Activated naive CD4-positive, alpha-beta T cell treated with anti-CD3 and anti-CD28 coated beads for 36 hours (primary cell): ENCODE measurements around the gene NTM. TPM values are rescaled to one million over a fixed set of nuclear protein-coding genes. Genes with fewer than 3 reads are reported as not detected.
"Not testable (repeated sequence)": the region's sequence is repeated elsewhere in the genome, so short reads cannot be mapped to it uniquely, and the experiment has no call there.

Experiments
- CTCF ChIA-PET: fragments of 350-600 bp; sonication (Branson Sonifier 250); formaldehyde crosslinking; loops from one replicate; lab custom pipeline; 2021; ENCODE audit warnings: antibody characterized with exemption; lab: Charles Lee
- DNase-seq: peaks from one replicate; pipeline ENCODE4 v3.0.0-alpha.2; 2020
- H3K27ac Mint-ChIP-seq: one replicate; pipeline ENCODE4 v1.8.0; 2021; ENCODE audit warnings: mild to moderate bottlenecking, mixed read lengths
- H3K27me3 Mint-ChIP-seq: one replicate; pipeline ENCODE4 v1.8.0; 2021; ENCODE audit warnings: low read depth, mixed read lengths
- H3K36me3 Mint-ChIP-seq: one replicate; pipeline ENCODE4 v1.8.0; 2021; ENCODE audit warnings: low read depth, mixed read lengths
- H3K4me1 Mint-ChIP-seq: one replicate; pipeline ENCODE4 v1.8.0; 2021; ENCODE audit warnings: low read depth, mixed read lengths
- H3K4me3 Mint-ChIP-seq: one replicate; pipeline ENCODE4 v1.8.0; 2021; ENCODE audit warnings: mild to moderate bottlenecking, moderate library complexity, mixed read lengths
- H3K9me3 Mint-ChIP-seq: one replicate; pipeline ENCODE4 v1.8.0; 2021; ENCODE audit warnings: mixed read lengths
- intact Hi-C: fragments of 100-400 bp; cut with micrococcal nuclease; formaldehyde crosslinking; loops from one replicate; pipeline ENCODE4 v1.15.1; 2023
- total RNA-seq, 2 experiments: library from RNA; stranded (reverse); gene quantifications; one replicate each; pipeline ENCODE4 v1.2.3, GENCODE V29; 2021

NTM gene
- total RNA-seq, 2 experiments from 2014 or later = not detected

GRCh38 chr11:131476266-131476665, 105.9 kb downstream of the NTM start:
- H3K9me3 Mint-ChIP-seq = no peaks in the 10 kb centered on the region
- DNase-seq = no peak
- no peaks in the 10 kb centered on the region for H3K4me1 Mint-ChIP-seq
- H3K27me3 Mint-ChIP-seq = peaks cover 2% of the 10 kb centered on the region
- CTCF ChIA-PET = no interaction called here
- H3K4me3 Mint-ChIP-seq = no peak overlapping the region
- H3K27ac Mint-ChIP-seq = no peak overlapping the region
- H3K36me3 Mint-ChIP-seq = no peaks in the 10 kb centered on the region
- intact Hi-C loops = no loop called here

GRCh38 chr11:131478341-131478740, 107.9 kb downstream of the NTM start:
- Mint-ChIP-seq H3K27me3 (peaks cover 2% of the 10 kb centered on the region), H3K36me3 (no peaks in the 10 kb centered on the region), H3K4me1 (no peaks in the 10 kb centered on the region), H3K27ac (no peak overlapping the region), H3K4me3 (no peak overlapping the region), H3K9me3 (no peaks in the 10 kb centered on the region)
- DNase-seq = no peak
- intact Hi-C loops = no loop called here
- CTCF ChIA-PET = no interaction called here

DNA sequence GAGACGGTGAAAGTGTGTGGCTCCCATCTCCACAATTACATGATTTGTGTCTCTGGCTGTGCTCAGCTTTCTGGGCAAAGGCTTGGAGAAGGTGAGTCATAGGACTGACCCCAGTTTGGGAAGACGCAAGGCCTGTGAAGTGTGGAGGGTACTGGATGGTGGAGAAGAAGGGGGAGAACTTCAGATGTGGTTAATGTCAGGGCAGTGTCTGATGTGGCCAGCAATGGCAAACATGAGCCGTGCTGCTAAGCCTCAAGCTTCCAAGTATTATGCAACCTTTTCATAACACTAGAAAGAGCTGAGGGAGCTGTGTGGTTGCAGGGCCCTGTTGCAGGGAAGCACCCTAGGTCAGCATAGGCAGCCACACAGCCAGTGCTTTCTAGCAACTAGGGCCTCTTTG, 110.9 kb downstream of the NTM start:
- H3K4me3 Mint-ChIP-seq = no peak overlapping the region
- H3K9me3 Mint-ChIP-seq = no peaks in the 10 kb centered on the region
- H3K36me3 Mint-ChIP-seq = no peaks in the 10 kb centered on the region
- H3K4me1 Mint-ChIP-seq = no peaks in the 10 kb centered on the region
- no peak for DNase-seq
- CTCF ChIA-PET = interaction anchor here (0.7 kb wide), 1 partner anchor 11 kb away, joined by 3 read pairs; no protein-coding TSS in a partner anchor
- H3K27ac Mint-ChIP-seq = no peak overlapping the region
- intact Hi-C loops = no loop called here
- H3K27me3 Mint-ChIP-seq = peaks cover 2% of the 10 kb centered on the region

DNA sequence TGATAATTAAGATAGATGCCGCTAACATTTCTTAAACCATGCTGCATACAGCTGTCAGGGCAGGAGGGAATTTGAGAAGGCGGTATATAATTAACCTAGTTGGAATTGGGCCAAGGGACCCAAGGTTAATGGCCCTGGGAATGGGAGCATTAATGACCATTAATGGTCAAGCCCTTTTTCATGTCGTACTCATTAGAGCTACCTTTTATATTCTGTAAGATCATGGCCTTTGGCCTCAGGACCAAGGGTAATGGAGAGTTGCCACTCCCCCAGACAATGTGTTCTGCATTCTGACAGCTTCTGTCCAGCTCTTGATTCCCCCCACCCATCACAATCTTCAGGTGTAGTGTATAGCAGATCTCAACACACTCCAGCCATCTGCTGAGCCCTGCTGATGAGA, 111.6 kb downstream of the NTM start:
- Mint-ChIP-seq H3K4me3 (no peak overlapping the region), H3K27me3 (no peaks in the 10 kb centered on the region), H3K36me3 (no peaks in the 10 kb centered on the region), H3K4me1 (no peaks in the 10 kb centered on the region), H3K9me3 (no peaks in the 10 kb centered on the region), H3K27ac (no peak overlapping the region)
- CTCF ChIA-PET = interaction anchor here (0.7 kb wide), 1 partner anchor 11 kb away, joined by 3 read pairs; no protein-coding TSS in a partner anchor
- intact Hi-C loops = no loop called here
- DNase-seq = no peak

DNA sequence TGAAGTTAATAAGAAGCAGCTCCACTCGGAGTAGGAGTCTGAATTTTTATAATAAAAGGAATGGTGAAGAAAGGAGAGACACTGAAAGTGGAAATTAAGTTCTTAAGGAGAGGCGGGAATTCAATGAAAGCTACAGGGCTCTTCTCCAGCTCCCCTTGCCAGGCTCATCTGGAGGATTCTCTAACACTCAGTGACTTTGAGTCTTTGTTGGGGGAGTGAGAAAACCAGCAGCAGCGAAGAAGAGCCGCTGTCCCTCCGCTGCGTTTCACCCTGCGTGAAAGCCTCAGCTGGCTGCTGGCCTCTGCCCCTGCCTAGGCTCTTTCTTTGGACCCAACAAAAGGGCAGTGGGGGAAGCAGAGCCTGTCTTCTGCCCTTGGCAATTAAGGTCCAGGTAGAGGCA, 113.0 kb downstream of the NTM start:
- no peaks in the 10 kb centered on the region for H3K36me3 Mint-ChIP-seq
- no peak for DNase-seq
- H3K9me3 Mint-ChIP-seq = no peaks in the 10 kb centered on the region
- no peak overlapping the region for H3K4me3 Mint-ChIP-seq
- intact Hi-C loops = no loop called here
- CTCF ChIA-PET = interaction anchor here (1.2 kb wide), 1 partner anchor 12 kb away, joined by 3 read pairs; no protein-coding TSS in a partner anchor
- no peaks in the 10 kb centered on the region for H3K4me1 Mint-ChIP-seq
- H3K27ac Mint-ChIP-seq = no peak overlapping the region
- no peaks in the 10 kb centered on the region for H3K27me3 Mint-ChIP-seq

DNA sequence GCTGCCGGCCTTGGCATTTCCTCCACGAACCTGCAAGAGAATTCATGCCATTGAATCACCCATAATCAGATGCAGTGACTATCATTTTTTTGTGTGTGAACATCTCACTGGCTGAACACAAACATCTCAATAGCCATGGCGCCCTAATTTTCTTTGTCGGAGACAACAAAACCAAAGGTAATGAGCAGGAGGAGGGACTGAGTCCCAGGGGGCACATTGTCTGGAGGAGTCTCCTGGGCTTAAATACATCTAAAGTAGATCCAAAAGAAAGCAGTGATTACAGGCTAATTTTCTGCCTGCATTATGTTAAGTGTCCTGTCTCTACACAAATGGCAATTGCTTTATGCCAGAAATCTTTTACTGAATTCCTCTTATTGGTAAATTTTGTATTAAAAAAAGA, 113.5 kb downstream of the NTM start:
- H3K27ac Mint-ChIP-seq = no peak overlapping the region
- DNase-seq = no peak
- CTCF ChIA-PET = no interaction called here
- H3K4me1 Mint-ChIP-seq = no peaks in the 10 kb centered on the region
- H3K4me3 Mint-ChIP-seq = no peak overlapping the region
- H3K27me3 Mint-ChIP-seq = no peaks in the 10 kb centered on the region
- no peaks in the 10 kb centered on the region for H3K9me3 Mint-ChIP-seq
- intact Hi-C loops = no loop called here
- H3K36me3 Mint-ChIP-seq = no peaks in the 10 kb centered on the region

DNA sequence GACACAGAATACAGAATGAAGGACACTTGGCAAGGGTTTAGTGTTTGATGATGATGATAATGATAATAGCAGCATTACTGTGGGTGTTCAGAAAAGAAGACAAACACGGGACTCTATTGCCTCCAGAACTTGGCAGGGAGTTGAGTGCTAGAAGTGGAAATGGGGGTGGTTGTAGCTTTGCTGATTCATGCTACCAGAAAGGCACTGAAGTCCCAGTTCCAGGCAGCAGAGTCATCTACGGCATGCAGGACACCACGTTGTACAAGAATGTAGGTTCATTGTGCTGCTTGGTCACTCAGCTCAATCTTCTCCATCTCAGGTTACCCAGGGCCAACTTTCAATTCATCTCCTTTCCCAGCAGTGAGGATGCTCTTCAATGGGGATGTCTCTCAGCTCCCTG, 115.7 kb downstream of the NTM start:
- no peaks in the 10 kb centered on the region for H3K36me3 Mint-ChIP-seq
- H3K27ac Mint-ChIP-seq = no peak overlapping the region
- no peaks in the 10 kb centered on the region for H3K27me3 Mint-ChIP-seq
- no peak overlapping the region for H3K4me3 Mint-ChIP-seq
- intact Hi-C loops = no loop called here
- H3K4me1 Mint-ChIP-seq = no peaks in the 10 kb centered on the region
- no peaks in the 10 kb centered on the region for H3K9me3 Mint-ChIP-seq
- no peak for DNase-seq
- CTCF ChIA-PET = no interaction called here

DNA sequence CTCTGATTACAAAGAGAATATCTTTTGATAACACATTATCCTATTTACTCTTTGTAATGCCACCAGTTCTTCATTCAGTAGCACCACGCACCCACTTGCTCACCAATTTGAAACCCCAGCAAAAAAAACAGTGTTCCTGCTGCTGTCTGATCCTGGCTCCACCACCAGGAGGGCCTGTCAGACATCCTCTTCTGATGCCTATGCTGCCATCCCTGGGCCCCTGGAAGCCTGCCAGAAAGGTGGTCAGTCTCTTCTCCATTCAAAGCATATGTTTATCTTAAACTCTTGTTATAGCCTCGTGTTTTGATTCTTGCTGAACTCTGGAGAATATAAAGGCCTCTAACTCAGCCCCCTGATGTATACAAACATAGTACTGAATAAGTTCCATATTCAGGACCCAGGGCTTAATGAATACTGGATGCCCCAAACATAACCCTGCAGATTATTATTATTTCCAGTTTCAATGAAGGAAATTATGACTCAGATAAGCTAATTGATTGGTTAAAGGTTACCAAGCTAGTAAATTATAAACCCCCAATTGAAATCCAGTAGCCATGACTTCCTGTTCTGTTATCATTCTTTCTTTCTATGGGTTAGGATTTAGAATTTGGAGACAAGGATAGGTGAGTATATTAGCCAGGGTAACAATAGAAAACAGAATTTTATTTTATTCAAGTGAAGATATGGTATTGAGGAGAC, 116.7 kb downstream of the NTM start:
- Mint-ChIP-seq H3K27me3 (no peaks in the 10 kb centered on the region), H3K36me3 (no peaks in the 10 kb centered on the region), H3K4me3 (no peak overlapping the region), H3K9me3 (no peaks in the 10 kb centered on the region), H3K4me1 (no peaks in the 10 kb centered on the region), H3K27ac (no peak overlapping the region)
- DNase-seq = no peak
- intact Hi-C loops = no loop called here
- CTCF ChIA-PET = no interaction called here

DNA sequence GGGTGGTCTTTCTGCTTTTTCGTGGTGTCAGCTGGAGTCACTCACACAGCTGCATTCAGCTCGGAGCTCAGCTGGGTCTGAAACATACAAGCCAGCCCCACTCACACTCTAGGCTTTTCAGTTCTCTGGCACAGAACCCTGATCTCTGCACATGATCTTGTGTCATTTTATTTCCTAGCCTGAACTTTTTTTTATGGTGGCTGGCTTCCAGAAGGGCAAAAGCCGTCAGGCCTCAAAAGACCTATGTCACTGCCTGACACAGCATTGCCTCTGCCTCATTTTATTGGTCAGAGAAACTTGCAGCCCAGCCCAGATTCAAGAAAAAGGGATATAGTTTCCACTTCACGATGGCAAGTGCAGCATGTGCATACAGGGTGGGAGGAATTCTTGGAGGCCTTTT, 117.8 kb downstream of the NTM start:
- intact Hi-C loops = no loop called here
- H3K4me3 Mint-ChIP-seq = no peak overlapping the region
- DNase-seq = no peak
- H3K9me3 Mint-ChIP-seq = no peaks in the 10 kb centered on the region
- H3K27me3 Mint-ChIP-seq = no peaks in the 10 kb centered on the region
- no peaks in the 10 kb centered on the region for H3K36me3 Mint-ChIP-seq
- no peak overlapping the region for H3K27ac Mint-ChIP-seq
- no peaks in the 10 kb centered on the region for H3K4me1 Mint-ChIP-seq
- CTCF ChIA-PET = no interaction called here

DNA sequence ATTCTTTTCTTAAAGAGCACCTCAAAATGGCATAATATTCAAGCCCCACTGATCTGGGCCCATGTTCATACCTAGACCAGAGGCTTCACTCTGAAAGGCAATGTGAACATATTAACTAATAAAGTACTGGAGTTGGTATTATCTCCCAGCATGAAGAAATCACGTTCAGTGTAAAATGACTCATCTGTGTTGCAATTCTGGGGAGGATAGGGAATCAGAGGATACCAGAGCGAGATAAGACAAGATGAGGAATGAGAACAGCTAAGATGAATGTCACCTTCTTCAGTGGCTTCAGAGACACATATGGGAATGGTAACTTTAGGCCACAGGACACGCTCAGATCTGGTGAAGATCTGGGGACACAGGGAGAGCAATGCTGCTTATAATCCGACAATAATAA, 121.1 kb downstream of the NTM start:
- Mint-ChIP-seq H3K27ac (no peak overlapping the region), H3K4me1 (no peaks in the 10 kb centered on the region), H3K27me3 (no peaks in the 10 kb centered on the region), H3K9me3 (no peaks in the 10 kb centered on the region), H3K36me3 (no peaks in the 10 kb centered on the region), H3K4me3 (no peak overlapping the region)
- CTCF ChIA-PET = no interaction called here
- intact Hi-C loops = no loop called here
- no peak for DNase-seq

- no peaks in the 10 kb centered on the region for H3K27me3 Mint-ChIP-seq
- no peak overlapping the region for H3K4me3 Mint-ChIP-seq
- CTCF ChIA-PET = interaction anchor here (0.6 to 0.7 kb wide), 2 partner anchors 13 to 439 kb away, joined by 3 read pairs; no protein-coding TSS in a partner anchor
- H3K9me3 Mint-ChIP-seq = no peaks in the 10 kb centered on the region
- DNase-seq = no peak
- H3K27ac Mint-ChIP-seq = no peak overlapping the region
- H3K36me3 Mint-ChIP-seq = no peaks in the 10 kb centered on the region
- H3K4me1 Mint-ChIP-seq = no peaks in the 10 kb centered on the region
- intact Hi-C loops = no loop called here
Observed at GRCh38 chr11:131495423-131495822, 125.0 kb downstream of the NTM start.

- H3K27me3 Mint-ChIP-seq, H3K4me3 Mint-ChIP-seq, H3K4me1 Mint-ChIP-seq, intact Hi-C loops, CTCF ChIA-PET, H3K36me3 Mint-ChIP-seq, H3K27ac Mint-ChIP-seq, H3K9me3 Mint-ChIP-seq, DNase-seq: not testable (repeated sequence)
Observed at GRCh38 chr11:131497686-131498085, 127.3 kb downstream of the NTM start.

- Mint-ChIP-seq H3K4me3 (no peak overlapping the region), H3K36me3 (no peaks in the 10 kb centered on the region), H3K27ac (no peak overlapping the region), H3K9me3 (peaks cover 2% of the 10 kb centered on the region), H3K27me3 (no peaks in the 10 kb centered on the region), H3K4me1 (no peaks in the 10 kb centered on the region)
- DNase-seq = no peak
- intact Hi-C loops = no loop called here
- CTCF ChIA-PET = no interaction called here
Observed at GRCh38 chr11:131498631-131499160, 128.3 kb downstream of the NTM start.
